Mesodermal cell (in vitro differentiated cells): Measurements from ENCODE around the gene TRIM54.

ENCODE experiments used
- H3K27ac ChIP-seq: 2 replicates; pipeline ENCODE4 v1.7.0; 2013; ENCODE audit warnings: mild to moderate bottlenecking, low read depth, low read length, moderate library complexity; ENCODE audit not compliant: severe bottlenecking
- H3K36me3 ChIP-seq: 2 replicates; pipeline ENCODE4 v1.7.1; 2013; ENCODE audit warnings: mild to moderate bottlenecking, low read length, moderate library complexity; ENCODE audit not compliant: control insufficient read depth, insufficient read depth
- H3K4me1 ChIP-seq: one replicate; pipeline ENCODE4 v1.7.1; 2013; ENCODE audit warnings: mild to moderate bottlenecking, low read length; ENCODE audit not compliant: insufficient read depth, control insufficient read depth, poor library complexity, severe bottlenecking
- H3K4me3 ChIP-seq: 2 replicates; pipeline ENCODE4 v1.7.0; 2013; ENCODE audit warnings: low read length, control low read depth, mild to moderate bottlenecking; ENCODE audit not compliant: insufficient read depth, poor library complexity, severe bottlenecking; ENCODE audit errors: extremely low read depth
- H3K9me3 ChIP-seq: 2 replicates; pipeline ENCODE4 v1.7.1; 2013; ENCODE audit warnings: mild to moderate bottlenecking, low read length, moderate library complexity; ENCODE audit not compliant: control insufficient read depth
- WGBS, 2 experiments: methylation state at CpG; one replicate each; pipeline ENCODE4 v1.1.5; 2013; ENCODE audit warnings: missing lambda C conversion rate in 2 of 2; ENCODE audit not compliant: insufficient coverage in 2 of 2; 5-methylcytosine and 5-hydroxymethylcytosine counted together

The TRIM54 gene

DNA sequence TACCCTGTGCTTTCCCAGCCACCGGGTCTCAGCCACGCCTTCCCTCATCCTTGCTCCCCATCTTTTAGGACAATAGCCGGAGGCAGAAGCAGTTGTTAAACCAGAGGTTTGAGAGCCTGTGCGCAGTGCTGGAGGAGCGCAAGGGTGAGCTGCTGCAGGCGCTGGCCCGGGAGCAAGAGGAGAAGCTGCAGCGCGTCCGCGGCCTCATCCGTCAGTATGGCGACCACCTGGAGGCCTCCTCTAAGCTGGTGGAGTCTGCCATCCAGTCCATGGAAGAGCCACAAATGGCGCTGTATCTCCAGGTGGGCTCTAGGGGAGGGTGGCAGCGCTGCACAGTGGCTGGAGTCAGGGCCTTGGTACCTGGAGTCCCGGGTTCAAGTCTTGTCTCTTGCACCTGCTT is 23.3 kb downstream of the TRIM54 start:
- Histone ChIP-seq H3K9me3 (no peaks in the 10 kb centered on the region), H3K4me3 (no peak overlapping the region), H3K4me1 (no peaks in the 10 kb centered on the region), H3K27ac (no peak overlapping the region), H3K36me3 (peaks cover 4% of the 10 kb centered on the region)
- WGBS, 2 experiments = 86 to 92% methylated on average over 13 to 16 of the region's 16 CpGs

DNA sequence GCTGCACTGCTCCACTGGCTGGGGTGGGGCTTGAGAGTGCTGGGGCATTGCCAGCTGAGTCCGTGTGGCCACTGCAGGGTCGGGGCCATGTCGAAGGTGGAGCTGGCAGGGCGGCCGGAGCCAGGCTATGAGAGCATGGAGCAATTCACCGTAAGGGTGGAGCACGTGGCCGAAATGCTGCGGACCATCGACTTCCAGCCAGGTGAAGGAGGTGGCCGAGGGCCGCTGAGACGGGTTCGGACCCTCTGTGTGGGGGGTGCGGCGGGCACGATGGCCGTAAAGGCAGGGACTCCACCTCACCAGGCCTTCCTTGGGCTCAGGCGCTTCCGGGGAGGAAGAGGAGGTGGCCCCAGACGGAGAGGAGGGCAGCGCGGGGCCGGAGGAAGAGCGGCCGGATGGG is 23.9 kb downstream of the TRIM54 start:
- Histone ChIP-seq H3K27ac (no peak overlapping the region), H3K4me1 (no peaks in the 10 kb centered on the region), H3K4me3 (no peak overlapping the region), H3K9me3 (no peaks in the 10 kb centered on the region), H3K36me3 (peaks cover 4% of the 10 kb centered on the region)
- 80 to 84% methylated on average over 14 to 19 of the region's 26 CpGs for WGBS, 2 experiments

DNA sequence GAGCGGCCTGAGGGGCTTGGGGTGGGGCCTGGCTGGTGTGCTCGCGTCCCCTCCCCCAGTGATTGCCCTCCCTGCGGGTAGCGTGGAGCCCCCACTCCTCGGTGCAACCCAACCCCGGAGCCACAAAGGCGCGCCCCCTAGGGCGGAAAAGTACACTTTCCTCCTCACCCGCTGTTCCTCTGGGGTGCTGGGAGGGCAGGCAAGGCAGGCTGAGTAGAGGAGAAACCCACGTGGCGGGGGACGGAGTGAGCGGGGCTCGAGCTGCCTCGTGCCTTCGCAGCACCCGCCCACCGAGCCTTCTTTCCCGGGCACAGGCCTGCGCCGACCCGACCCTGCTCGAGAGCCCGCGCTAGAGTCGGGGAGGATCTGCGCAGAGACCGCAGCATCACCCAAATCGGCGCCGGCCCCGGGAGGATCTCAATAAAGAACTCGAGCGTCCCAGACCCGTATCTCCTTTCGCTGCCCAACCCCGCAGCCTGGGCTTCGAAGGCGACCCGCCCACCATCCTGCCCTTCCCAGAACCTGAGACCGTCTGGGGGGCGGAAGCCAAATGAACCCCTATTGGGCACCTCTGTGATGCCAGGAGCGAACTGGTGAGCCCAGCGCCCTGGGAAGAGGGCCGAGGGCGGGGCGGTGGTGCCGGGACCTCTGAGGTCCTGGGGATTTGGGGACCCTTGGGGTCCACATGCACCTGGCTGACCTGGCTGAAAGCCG is 24.5 kb downstream of the TRIM54 start:
- H3K27ac ChIP-seq = no peak overlapping the region
- peaks cover 4% of the 10 kb centered on the region for H3K36me3 ChIP-seq
- 23 to 28% methylated on average over 39 to 46 of the region's 51 CpGs for WGBS, 2 experiments
- H3K9me3 ChIP-seq = no peaks in the 10 kb centered on the region
- no peak overlapping the region for H3K4me3 ChIP-seq
- no peaks in the 10 kb centered on the region for H3K4me1 ChIP-seq

DNA sequence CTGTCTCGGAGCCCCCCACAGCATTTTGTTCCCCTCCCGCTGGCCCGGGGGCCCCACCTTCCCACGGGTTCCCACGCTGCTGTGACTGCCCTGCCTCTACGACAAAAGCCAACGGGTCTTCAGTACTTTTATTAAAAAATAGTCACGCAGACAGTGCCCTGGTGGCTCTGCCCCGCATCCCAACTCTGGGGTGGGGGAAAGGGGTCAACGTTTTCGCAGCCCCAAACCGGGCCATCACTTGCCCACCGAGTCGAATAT is 25.0 kb downstream of the TRIM54 start:
- Histone ChIP-seq H3K9me3 (no peaks in the 10 kb centered on the region), H3K36me3 (peaks cover 4% of the 10 kb centered on the region), H3K4me1 (no peaks in the 10 kb centered on the region), H3K4me3 (no peak overlapping the region), H3K27ac (no peak overlapping the region)
- 18 to 21% methylated on average over 9 to 12 of the region's 14 CpGs for WGBS, 2 experiments

DNA sequence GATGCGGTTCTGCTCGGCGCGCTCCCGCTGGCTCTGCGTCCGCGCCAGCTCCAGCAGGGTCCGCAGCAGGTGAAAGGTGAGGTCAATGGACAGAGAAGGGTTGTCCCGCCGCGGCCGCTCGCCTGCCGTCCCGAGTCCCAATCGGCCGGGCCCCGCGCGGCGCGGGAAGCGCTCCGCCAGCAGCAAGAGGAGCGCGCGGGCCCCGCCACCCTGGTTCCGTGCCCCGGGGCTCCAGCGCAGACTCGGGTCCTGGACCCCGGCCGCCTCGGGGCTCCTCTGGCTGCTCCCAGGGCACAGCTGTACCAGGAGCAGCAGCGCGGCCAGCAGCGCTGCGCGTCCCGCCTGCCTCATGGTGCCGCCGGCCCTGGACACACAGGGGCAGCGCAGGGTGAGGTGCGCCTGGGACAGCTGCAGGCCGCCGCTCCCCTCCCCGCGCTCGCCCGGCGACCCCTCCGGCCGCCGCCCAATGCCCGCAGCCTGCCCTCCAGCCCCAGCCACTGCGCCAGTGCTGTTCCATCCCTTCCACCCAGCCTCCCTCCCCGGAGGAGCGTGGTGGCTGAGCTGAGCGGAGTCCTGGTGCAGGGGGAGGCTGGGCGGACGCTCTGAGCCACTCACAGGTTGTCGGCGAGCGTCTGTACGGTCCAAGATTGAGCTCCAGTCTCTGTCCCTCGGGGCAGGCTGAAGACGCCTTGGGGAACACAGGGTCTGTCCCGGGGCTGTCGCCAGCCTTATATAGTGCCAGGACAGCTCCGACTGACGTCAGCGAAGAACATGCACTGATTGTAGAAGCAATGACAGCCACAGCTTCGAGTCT is 25.5 kb downstream of the TRIM54 start:
- Histone ChIP-seq H3K4me1 (no peaks in the 10 kb centered on the region), H3K4me3 (no peak overlapping the region), H3K9me3 (no peaks in the 10 kb centered on the region), H3K36me3 (peaks cover 4% of the 10 kb centered on the region), H3K27ac (no peak overlapping the region)
- 4% methylated on average over 54 to 61 of the region's 75 CpGs for WGBS, 2 experiments

DNA sequence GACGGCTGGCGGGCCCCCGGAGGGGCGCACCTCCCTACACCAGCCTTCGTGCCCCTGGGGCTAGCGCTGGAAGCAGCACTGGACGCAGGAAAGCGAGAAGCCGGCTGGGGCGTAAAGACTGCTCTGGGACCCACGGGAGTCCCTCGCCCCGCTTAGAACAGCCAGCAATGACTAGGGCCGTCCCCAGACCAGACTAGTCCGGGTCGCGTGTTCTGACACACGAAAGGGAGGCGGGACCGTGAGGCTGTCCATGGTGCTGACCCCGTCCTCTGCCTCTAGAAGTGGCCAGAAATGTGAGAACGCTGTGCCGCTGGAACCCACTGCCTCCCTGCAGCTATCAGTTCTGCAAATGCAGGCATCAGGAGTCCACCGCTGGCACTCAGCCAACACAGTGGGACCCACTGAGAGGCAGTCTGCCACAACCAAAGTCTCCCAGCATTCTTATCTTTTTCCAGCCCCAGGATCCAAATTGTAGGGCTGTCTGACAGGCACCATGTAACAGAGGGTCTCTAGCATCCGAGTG is 26.2 kb downstream of the TRIM54 start, which contains the start of gene UCN:
UCN (minus strand) TSS at position 87 of the 523 bp plus-strand sequence. CDS start 550 bp downstream, outside the sequence.
- 10 to 15% methylated on average over 25 of the region's 25 CpGs for WGBS, 2 experiments
- H3K27ac ChIP-seq = no peak within 1 kb of the TSS
- no peaks in the 10 kb centered on the region for H3K9me3 ChIP-seq
- no peak within 1 kb of the TSS for H3K4me3 ChIP-seq
- H3K36me3 ChIP-seq = peaks cover 4% of the 10 kb centered on the region
- H3K4me1 ChIP-seq = no peaks in the 10 kb centered on the region

DNA sequence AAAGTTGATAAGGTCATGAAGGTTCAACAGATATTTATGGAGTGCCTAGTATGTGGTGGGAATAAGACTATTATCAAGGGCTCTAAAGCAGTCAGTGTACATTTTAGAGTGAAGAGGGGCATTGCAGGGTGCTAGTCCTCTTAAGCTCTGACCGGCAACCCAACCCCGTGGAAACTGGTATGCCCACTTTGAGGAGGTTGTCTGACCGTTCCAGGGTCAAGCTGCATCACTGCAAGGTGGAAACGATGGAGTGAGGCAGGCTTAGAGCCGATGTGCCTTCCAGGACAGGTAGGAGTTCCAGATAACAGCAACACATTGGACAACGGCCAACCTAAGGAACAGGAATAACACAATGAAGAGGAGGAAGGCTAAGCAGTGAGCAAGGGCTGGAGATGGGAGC is 27.4 kb downstream of the TRIM54 start:
- Histone ChIP-seq H3K4me1 (no peaks in the 10 kb centered on the region), H3K36me3 (peaks cover 4% of the 10 kb centered on the region), H3K4me3 (no peak overlapping the region), H3K27ac (no peak overlapping the region), H3K9me3 (no peaks in the 10 kb centered on the region)
- WGBS, 2 experiments = 94 to 98% methylated on average over 5 to 6 of the region's 6 CpGs

DNA sequence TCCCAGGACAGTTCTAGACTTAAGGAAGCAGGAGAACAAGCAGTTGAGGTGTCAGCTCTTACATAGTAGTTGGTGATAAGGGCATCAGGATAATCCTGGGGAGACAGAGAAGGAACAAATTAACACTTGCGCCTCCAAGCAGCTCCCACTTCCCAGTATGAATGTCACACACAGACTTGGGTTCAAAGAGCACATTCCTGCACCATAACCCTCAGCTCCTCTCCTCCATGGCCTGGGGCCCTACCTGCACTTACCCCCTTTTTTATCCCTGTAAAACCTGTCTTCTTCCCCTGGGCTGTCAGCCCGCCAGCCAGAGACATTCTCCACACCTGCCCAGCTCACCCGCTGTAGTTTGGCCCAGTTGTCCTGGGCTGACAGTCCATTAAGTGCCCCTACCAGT is 29.9 kb downstream of the TRIM54 start:
- Histone ChIP-seq H3K36me3 (peaks cover 6% of the 10 kb centered on the region), H3K9me3 (no peaks in the 10 kb centered on the region), H3K4me1 (no peaks in the 10 kb centered on the region), H3K27ac (no peak overlapping the region), H3K4me3 (no peak overlapping the region)
- 100% methylated on average over 1 of the region's 3 CpGs; no CpG with 5 or more reads in 1 of the 2 experiments for WGBS, 2 experiments

DNA sequence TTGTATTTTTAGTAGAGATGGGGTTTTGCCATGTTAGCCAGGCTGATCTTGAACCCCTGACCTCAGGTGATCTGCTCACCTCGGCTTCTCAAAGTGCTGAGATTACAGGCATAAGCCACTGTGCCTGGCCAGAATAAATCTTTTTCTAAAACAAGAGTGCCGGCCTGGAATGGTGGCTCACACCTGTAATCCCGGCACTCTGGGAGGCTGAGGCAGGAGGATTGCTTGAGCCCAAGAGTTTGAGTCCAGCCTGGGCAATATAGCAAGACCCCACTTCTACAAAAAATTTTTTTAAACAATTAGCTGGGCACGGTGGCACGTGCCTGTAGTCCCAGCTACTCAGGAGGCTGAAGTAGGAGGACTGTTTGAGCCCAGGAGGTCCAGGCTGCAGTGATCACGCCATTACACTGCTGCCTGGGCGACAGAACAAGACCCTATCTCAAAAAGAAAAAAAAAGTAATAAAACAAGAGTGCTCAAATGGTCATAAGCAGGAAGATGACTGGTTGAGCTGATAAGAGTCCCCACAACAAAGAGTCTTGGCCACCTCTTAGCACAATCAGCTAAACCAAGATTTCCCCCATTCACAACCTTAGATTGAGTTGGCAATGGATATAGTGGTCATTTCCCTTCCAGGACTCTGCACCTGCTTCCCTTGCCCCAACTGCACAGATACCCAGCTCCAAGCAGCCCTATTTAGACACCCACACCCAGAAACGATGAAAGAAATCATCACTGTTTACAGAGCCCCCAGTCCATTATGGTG is 31.8 kb downstream of the TRIM54 start:
- H3K4me3 ChIP-seq = no peak overlapping the region
- H3K4me1 ChIP-seq = no peaks in the 10 kb centered on the region
- no peaks in the 10 kb centered on the region for H3K9me3 ChIP-seq
- 90 to 95% methylated on average over 3 to 5 of the region's 8 CpGs for WGBS, 2 experiments
- no peak overlapping the region for H3K27ac ChIP-seq
- peaks cover 7% of the 10 kb centered on the region for H3K36me3 ChIP-seq

DNA sequence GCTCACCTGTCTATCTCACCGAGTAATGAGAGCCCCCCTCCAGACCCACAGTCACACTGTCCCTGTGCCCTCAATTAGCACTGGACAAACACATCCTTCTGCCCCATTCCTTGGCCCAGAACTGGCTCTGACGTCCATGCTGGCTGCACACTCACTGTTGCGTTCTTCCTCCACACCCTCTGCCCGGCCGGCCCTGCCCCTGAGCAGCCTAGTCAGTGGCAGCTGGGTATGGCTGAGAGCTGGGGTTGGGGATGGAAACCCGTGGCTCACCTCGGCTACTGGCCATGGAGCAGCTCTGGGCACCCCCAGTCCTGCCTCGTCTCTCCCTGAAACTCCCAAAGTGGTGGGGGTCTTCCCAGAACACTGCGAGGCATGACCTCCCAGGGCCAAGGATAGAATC is 32.5 kb downstream of the TRIM54 start:
- Histone ChIP-seq H3K4me1 (no peaks in the 10 kb centered on the region), H3K36me3 (peaks cover 5% of the 10 kb centered on the region), H3K27ac (no peak overlapping the region), H3K4me3 (no peak overlapping the region), H3K9me3 (no peaks in the 10 kb centered on the region)
- 92 to 94% methylated on average over 5 to 9 of the region's 9 CpGs for WGBS, 2 experiments
